Right atrium auricular region (tissue), 2 donors: ENCODE results near the gene MPIG6B. TPM values are rescaled to one million over a fixed set of nuclear protein-coding genes. Genes with fewer than 3 reads are reported as not detected.

Experiments used
- DNase-seq: peaks from one replicate; pipeline ENCODE4 v3.0.0-alpha.2; 2019; ENCODE audit warnings: low spot score
- H3K27ac ChIP-seq, 2 donors: fragments of 200-600 bp; sonication (generic); 1 replicate in 1 of 2; 2 replicates in 1 of 2; pipeline ENCODE4 v1.5.1; 2016 to 2019
- H3K27me3 ChIP-seq, 2 donors: fragments of 200-600 bp; sonication (generic); one replicate each; pipeline versions ENCODE4 v1.5.1 to v1.6.0; 2017 to 2019
- H3K36me3 ChIP-seq: fragments of 200-600 bp; sonication (generic); one replicate; pipeline ENCODE4 v1.5.1; 2016
- H3K4me1 ChIP-seq, 2 donors: fragments of 200-600 bp; sonication (generic); one replicate each; pipeline versions ENCODE4 v1.5.1 to v1.6.0; 2017 to 2019
- H3K4me3 ChIP-seq, 2 donors: fragments of 200-600 bp; sonication (generic); 1 replicate in 1 of 2; 2 replicates in 1 of 2; pipeline ENCODE4 v1.5.1; 2017 to 2019; ENCODE audit warnings: mild to moderate bottlenecking in 1 of 2, moderate library complexity in 1 of 2
- H3K9me3 ChIP-seq, 2 donors: fragments of 200-600 bp; sonication (generic); one replicate each; pipeline ENCODE4 v1.5.1; 2019
- total RNA-seq, 2 donors: library from RNA; depleted of rRNA; stranded (reverse); fragments of >200 nt; gene quantifications; one replicate each; pipeline ENCODE4 v1.1.0, GENCODE V29; 2016
- TF ChIP-seq, protein P1 (sequence below), 2 donors: fragments of 200-600 bp; sonication (generic); IDR thresholded peaks; one replicate each; pipeline ENCODE4 v1.5.1; 2019; ENCODE audit warnings: antibody characterized with exemption in 2 of 2

Gene MPIG6B
- total RNA-seq, 2 donors from 2014 or later: 0.55 TPM; not detected in 1

DNA sequence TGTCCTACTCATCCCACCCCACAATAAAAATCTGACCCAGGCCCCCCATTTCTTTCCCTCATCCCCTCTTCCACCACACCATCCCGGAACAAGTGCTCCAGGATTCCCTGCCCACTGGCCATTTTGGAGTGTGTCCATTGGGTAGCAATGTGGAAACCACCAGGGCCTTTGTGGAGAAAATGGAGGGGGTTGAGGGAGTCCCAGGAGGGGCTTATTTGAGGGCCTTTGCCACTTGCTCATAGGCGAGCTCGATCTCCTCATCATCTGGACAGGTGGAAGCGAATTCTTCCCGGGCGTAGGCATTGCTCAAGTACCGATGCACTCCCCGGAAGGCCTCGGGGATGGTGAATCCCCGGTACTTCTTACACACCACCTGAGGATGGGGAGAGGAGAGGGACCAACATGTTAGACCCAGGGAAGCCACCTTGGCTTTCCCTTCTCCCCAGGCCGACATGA is 7.5 kb downstream of the MPIG6B start:
- peak overlapping the region; percentile 68 to 82 for H3K4me3 ChIP-seq

DNA sequence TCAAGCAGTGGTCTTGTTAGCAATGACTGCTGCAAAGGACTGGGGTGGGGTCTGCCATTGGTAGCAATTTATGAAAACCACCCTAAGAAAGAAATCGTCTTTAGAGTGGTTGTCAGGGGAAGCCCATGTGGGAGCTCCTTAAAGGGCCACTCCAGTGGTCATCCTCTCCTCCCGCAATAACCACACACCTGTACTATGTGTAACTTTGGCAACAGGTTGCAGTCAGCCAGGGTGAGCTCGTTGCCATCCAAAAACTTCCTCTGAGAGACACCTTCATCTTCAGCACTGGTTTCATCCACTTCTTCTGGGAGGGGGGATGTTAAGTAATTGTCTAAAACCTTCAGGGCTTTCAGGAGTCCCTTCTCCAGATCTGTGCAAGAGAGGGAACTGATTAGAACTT is 8.9 kb downstream of the MPIG6B start:
- DNase-seq: no peak
- Histone ChIP-seq H3K36me3 (peaks cover 47% of the 10 kb centered on the region), H3K4me3 (no peak overlapping the region), H3K9me3 (no peaks in the 10 kb centered on the region), H3K4me1 (peaks cover 0 to 50% of the 10 kb centered on the region in 2 donors), H3K27me3 (no peaks in the 10 kb centered on the region), H3K27ac (no peak overlapping the region)
- TF ChIP-seq, protein P1, sequence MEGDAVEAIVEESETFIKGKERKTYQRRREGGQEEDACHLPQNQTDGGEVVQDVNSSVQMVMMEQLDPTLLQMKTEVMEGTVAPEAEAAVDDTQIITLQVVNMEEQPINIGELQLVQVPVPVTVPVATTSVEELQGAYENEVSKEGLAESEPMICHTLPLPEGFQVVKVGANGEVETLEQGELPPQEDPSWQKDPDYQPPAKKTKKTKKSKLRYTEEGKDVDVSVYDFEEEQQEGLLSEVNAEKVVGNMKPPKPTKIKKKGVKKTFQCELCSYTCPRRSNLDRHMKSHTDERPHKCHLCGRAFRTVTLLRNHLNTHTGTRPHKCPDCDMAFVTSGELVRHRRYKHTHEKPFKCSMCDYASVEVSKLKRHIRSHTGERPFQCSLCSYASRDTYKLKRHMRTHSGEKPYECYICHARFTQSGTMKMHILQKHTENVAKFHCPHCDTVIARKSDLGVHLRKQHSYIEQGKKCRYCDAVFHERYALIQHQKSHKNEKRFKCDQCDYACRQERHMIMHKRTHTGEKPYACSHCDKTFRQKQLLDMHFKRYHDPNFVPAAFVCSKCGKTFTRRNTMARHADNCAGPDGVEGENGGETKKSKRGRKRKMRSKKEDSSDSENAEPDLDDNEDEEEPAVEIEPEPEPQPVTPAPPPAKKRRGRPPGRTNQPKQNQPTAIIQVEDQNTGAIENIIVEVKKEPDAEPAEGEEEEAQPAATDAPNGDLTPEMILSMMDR (IDR thresholded peaks at IDR 0.05): no peak

More for the DNA sequence above, 7.5 kb downstream of the MPIG6B start:
- peak overlapping the region; percentile 92 to 99 for H3K27ac ChIP-seq
- H3K4me1 ChIP-seq: peaks cover 0 to 49% of the 10 kb centered on the region in 2 donors
- peaks cover 59% of the 10 kb centered on the region for H3K36me3 ChIP-seq
- no peaks in the 10 kb centered on the region for H3K27me3 ChIP-seq
- H3K9me3 ChIP-seq: no peaks in the 10 kb centered on the region
- TF ChIP-seq, protein P1 (IDR thresholded peaks at IDR 0.05): no peak
- no peak for DNase-seq

DNA sequence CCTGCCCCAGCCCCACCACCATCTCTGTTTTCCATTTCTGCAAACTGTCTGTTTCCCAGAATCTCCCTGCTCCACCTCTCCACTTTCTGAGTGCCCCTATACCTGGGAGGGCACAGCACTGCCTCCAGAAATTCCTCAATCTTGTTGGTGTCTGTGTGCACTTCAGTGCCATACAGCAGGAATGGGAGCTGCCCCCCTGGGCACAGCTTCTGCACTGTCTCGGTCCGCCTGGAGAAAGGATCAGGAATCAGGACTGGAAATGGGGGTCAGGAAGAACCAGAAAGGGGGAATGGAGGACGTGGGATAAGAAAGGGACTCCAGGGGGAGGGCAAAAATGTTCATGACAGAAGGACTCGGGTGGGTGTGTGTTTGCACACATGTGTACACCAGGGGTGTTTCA is 10.6 kb downstream of the MPIG6B start:
- TF ChIP-seq, protein P1 (IDR thresholded peaks at IDR 0.05): no peak
- no peak for DNase-seq
- Histone ChIP-seq H3K4me3 (no peak overlapping the region), H3K36me3 (peaks cover 42% of the 10 kb centered on the region), H3K9me3 (no peaks in the 10 kb centered on the region), H3K4me1 (peaks cover 0 to 55% of the 10 kb centered on the region in 2 donors), H3K27ac (peak overlapping the region; percentile 93 to 96), H3K27me3 (no peaks in the 10 kb centered on the region)

DNA sequence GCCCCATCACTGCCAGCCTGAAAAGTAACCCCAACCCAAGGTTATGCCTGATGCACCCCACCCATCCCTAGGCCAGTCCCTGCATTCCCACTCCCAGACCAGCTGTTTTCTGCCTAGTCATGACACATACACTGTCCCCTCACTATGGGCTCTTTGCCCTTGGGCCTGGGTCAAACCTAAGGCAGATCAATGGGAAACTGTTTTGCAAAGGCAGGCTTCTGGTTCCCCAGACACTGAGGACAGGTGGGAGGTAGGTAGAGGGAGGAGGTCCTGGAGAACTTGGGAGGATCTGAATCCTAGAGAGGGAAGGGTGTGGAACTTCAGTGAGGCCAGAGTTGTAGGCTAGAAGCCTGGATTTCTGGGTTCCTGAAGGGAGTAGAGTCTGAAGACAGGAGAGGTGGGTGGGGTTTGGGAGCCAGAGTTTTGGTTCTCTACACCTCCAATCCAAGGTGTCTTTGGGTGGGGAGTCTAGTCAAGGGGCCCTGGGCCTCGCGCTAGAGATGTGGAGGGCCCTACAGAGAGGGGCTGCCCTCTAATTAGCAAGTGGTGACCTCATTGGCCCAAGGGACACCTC is 11.2 kb downstream of the MPIG6B start:
- Histone ChIP-seq H3K36me3 (peaks cover 42% of the 10 kb centered on the region), H3K27me3 (no peaks in the 10 kb centered on the region), H3K27ac (peak overlapping the region; percentile 93 to 96), H3K4me1 (peaks cover 0 to 56% of the 10 kb centered on the region in 2 donors), H3K4me3 (peak overlapping the region; percentile 72), H3K9me3 (no peaks in the 10 kb centered on the region)
- TF ChIP-seq, protein P1 (IDR thresholded peaks at IDR 0.05): no peak
- DNase-seq: no peak

DNA sequence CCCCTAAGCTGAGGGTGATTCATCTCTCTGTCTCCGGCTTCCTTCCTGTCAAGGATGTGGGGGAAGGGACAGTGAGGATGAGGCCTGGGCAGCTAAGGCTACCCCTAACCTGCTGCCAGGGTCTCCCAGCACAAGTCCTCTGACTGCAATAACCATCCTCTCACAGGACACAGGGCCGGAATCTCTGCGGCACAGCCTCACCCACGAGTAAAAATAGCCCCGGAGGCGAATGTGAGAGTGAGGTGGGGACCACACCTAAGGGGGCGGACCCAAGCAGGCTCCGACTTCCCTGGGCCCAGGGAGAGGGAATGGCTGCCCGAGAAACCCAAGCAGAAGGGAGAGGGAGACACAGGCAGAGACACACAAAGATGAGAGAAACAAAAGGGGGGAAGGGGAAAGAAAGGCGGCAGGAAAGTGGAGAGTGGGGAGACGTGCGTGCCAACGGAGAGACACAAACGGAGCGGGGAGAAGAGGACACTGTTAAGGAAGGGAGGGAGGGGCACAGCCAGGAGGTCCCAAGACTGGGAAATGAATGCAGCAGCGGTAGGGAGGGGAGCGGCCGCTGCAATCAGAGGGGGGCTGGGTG is 11.7 kb downstream of the MPIG6B start:
- Histone ChIP-seq H3K27ac (peak overlapping the region; percentile 93 to 96), H3K36me3 (peaks cover 42% of the 10 kb centered on the region), H3K4me3 (peak overlapping the region; percentile 72), H3K4me1 (peaks cover 0 to 59% of the 10 kb centered on the region in 2 donors), H3K27me3 (no peaks in the 10 kb centered on the region), H3K9me3 (no peaks in the 10 kb centered on the region)
- DNase-seq: peak; percentile 75
- TF ChIP-seq, protein P1 (IDR thresholded peaks at IDR 0.05): no peak
